22Rv1 (cell line): ENCODE measurements around the gene ABCB10.

Experiments
- ZFX ChIP-seq: fragments of 450-650 bp; IDR thresholded peaks from 2 replicates; pipeline ENCODE4 v1.6.1; 2017; ENCODE audit warnings: antibody characterized with exemption, borderline replicate concordance
- TF ChIP-seq, protein P1 (sequence below): fragments of 450-650 bp; IDR thresholded peaks from 2 replicates; pipeline ENCODE4 v1.5.1; 2017; ENCODE audit warnings: mild to moderate bottlenecking

DNA sequence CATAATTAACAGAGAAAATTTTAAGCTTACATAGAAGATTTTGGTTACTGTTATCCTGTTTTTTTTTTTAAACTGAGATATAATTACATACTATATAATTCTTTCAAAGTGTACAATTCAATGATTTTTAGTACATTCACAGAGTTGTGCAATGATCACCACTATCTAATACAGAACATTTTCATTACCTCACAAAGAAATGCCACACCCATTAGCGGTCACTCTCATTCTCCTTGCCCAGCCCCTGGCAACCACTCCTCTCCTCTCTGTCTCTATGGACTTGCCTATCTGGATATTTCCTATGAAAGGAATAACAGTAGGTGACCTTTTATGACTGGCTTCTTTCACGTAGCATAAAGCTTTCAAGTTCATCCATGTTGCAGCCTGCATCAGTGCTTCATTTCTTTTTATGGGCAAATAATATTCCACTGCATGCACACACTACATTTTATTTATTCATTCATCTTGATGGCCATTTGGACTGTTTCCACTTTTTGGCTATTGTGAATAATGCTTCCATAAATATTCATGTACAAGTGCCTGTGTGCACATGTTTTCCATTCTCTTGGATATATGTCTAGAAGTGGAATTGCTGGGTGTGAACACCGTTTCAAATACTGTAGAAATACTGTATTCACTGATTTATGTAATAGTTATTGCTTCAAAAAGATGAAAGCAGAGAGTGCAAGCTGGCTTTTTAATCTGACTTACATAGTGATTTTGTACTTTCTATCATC, 40.9 kb upstream of the ABCB10 start:
- TF ChIP-seq, protein P1, sequence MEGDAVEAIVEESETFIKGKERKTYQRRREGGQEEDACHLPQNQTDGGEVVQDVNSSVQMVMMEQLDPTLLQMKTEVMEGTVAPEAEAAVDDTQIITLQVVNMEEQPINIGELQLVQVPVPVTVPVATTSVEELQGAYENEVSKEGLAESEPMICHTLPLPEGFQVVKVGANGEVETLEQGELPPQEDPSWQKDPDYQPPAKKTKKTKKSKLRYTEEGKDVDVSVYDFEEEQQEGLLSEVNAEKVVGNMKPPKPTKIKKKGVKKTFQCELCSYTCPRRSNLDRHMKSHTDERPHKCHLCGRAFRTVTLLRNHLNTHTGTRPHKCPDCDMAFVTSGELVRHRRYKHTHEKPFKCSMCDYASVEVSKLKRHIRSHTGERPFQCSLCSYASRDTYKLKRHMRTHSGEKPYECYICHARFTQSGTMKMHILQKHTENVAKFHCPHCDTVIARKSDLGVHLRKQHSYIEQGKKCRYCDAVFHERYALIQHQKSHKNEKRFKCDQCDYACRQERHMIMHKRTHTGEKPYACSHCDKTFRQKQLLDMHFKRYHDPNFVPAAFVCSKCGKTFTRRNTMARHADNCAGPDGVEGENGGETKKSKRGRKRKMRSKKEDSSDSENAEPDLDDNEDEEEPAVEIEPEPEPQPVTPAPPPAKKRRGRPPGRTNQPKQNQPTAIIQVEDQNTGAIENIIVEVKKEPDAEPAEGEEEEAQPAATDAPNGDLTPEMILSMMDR: no peak
- TF ChIP-seq ZFX: no peak
